Glutamatergic neuron (in vitro differentiated cells): ENCODE results near the gene CNNM4. TPM values are rescaled to one million over a fixed set of nuclear protein-coding genes. Genes with fewer than 3 reads are reported as not detected.

Source experiments
- DNase-seq: peaks from one replicate; pipeline ENCODE4 v3.0.0; 2022
- H3K27ac Mint-ChIP-seq: one replicate; pipeline ENCODE4 v1.8.0; 2020; ENCODE audit warnings: mild to moderate bottlenecking, mixed read lengths, inconsistent platforms; ENCODE audit not compliant: unreplicated experiment
- H3K27me3 Mint-ChIP-seq: one replicate; pipeline ENCODE4 v1.8.0; 2020; ENCODE audit warnings: mild to moderate bottlenecking, moderate library complexity, mixed read lengths, inconsistent platforms; ENCODE audit not compliant: unreplicated experiment
- H3K36me3 Mint-ChIP-seq: one replicate; pipeline ENCODE4 v1.8.0; 2020; ENCODE audit warnings: mild to moderate bottlenecking, mixed read lengths, inconsistent platforms; ENCODE audit not compliant: unreplicated experiment
- H3K4me1 Mint-ChIP-seq: one replicate; pipeline ENCODE4 v1.8.0; 2020; ENCODE audit warnings: mild to moderate bottlenecking, low read depth, mixed read lengths, inconsistent platforms; ENCODE audit not compliant: unreplicated experiment
- H3K4me3 Mint-ChIP-seq: one replicate; pipeline ENCODE4 v1.8.0; 2020; ENCODE audit warnings: mild to moderate bottlenecking, mixed read lengths, inconsistent platforms; ENCODE audit not compliant: unreplicated experiment
- H3K9me3 Mint-ChIP-seq: one replicate; pipeline ENCODE4 v1.8.0; 2020; ENCODE audit warnings: mild to moderate bottlenecking, moderate library complexity, mixed read lengths, inconsistent platforms; ENCODE audit not compliant: unreplicated experiment
- CTCF ChIP-seq: fragments of 200-600 bp; sonication (generic); IDR thresholded peaks from one replicate; pipeline ENCODE4 v1.5.0; 2021; ENCODE audit not compliant: partially characterized antibody, unreplicated experiment
- total RNA-seq: library from RNA; stranded (reverse); fragmentation: NEBNext Ultra II Directional; extraction: Animal tissue kit (Norgen Biotek cat#: 25700); gene quantifications from one replicate; pipeline ENCODE4 v1.2.1, GENCODE V29; 2021; ENCODE audit not compliant: unreplicated experiment

CNNM4 gene
- total RNA-seq, 1 donor from 2014 or later: 15.4 TPM

GRCh38 chr2:96771796-96772618 lies 11.3 kb downstream of the CNNM4 start:
- Mint-ChIP-seq H3K27ac (peak overlapping the region; percentile 59), H3K9me3 (peaks cover 3% of the 10 kb centered on the region), H3K36me3 (no peaks in the 10 kb centered on the region), H3K4me1 (peaks cover 20% of the 10 kb centered on the region), H3K27me3 (peaks cover 7% of the 10 kb centered on the region), H3K4me3 (no peak overlapping the region)
- no peak for DNase-seq
- no peak for TF ChIP-seq CTCF

- peaks cover 3% of the 10 kb centered on the region for H3K9me3 Mint-ChIP-seq
- H3K27me3 Mint-ChIP-seq: peaks cover 7% of the 10 kb centered on the region
- no peak overlapping the region for H3K4me3 Mint-ChIP-seq
- no peak for DNase-seq
- no peaks in the 10 kb centered on the region for H3K36me3 Mint-ChIP-seq
- H3K4me1 Mint-ChIP-seq: peaks cover 20% of the 10 kb centered on the region
- no peak for TF ChIP-seq CTCF
- H3K27ac Mint-ChIP-seq: no peak overlapping the region
These were observed 12.4 kb downstream of the CNNM4 start for GRCh38 chr2:96772903-96773671.

GRCh38 chr2:96773922-96774321 lies 13.2 kb downstream of the CNNM4 start:
- Mint-ChIP-seq H3K4me3 (no peak overlapping the region), H3K4me1 (peaks cover 20% of the 10 kb centered on the region), H3K27me3 (peaks cover 7% of the 10 kb centered on the region), H3K9me3 (peaks cover 3% of the 10 kb centered on the region), H3K27ac (no peak overlapping the region), H3K36me3 (no peaks in the 10 kb centered on the region)
- DNase-seq: no peak
- TF ChIP-seq CTCF: no peak

GRCh38 chr2:96775160-96775559 lies 14.5 kb downstream of the CNNM4 start:
- Mint-ChIP-seq H3K4me1 (peaks cover 15% of the 10 kb centered on the region), H3K4me3 (no peak overlapping the region), H3K27ac (no peak overlapping the region), H3K27me3 (peaks cover 6% of the 10 kb centered on the region), H3K9me3 (no peaks in the 10 kb centered on the region), H3K36me3 (no peaks in the 10 kb centered on the region)
- TF ChIP-seq CTCF: no peak
- no peak for DNase-seq

- H3K4me1 Mint-ChIP-seq: no peaks in the 10 kb centered on the region
- no peak for DNase-seq
- H3K36me3 Mint-ChIP-seq: no peaks in the 10 kb centered on the region
- no peak for TF ChIP-seq CTCF
- H3K9me3 Mint-ChIP-seq: no peaks in the 10 kb centered on the region
- peaks cover 4% of the 10 kb centered on the region for H3K27me3 Mint-ChIP-seq
- H3K27ac Mint-ChIP-seq: no peak overlapping the region
- no peak overlapping the region for H3K4me3 Mint-ChIP-seq
These were observed 22.7 kb downstream of the CNNM4 start for GRCh38 chr2:96783388-96783787.
